ENCODE results near the gene AGBL3. TPM values are rescaled to one million over a fixed set of nuclear protein-coding genes. Genes with fewer than 3 reads are reported as not detected.

The AGBL3 gene
- total RNA-seq: 0.46 and 1.0 TPM in 2 replicates

GRCh38 chr7:134986363-134987251 is at the start of gene AGBL3:
TSS of gene AGBL3 (plus strand) at chr7:134986508. CDS start at chr7:134987934, 1,426 bp downstream.

DNA sequence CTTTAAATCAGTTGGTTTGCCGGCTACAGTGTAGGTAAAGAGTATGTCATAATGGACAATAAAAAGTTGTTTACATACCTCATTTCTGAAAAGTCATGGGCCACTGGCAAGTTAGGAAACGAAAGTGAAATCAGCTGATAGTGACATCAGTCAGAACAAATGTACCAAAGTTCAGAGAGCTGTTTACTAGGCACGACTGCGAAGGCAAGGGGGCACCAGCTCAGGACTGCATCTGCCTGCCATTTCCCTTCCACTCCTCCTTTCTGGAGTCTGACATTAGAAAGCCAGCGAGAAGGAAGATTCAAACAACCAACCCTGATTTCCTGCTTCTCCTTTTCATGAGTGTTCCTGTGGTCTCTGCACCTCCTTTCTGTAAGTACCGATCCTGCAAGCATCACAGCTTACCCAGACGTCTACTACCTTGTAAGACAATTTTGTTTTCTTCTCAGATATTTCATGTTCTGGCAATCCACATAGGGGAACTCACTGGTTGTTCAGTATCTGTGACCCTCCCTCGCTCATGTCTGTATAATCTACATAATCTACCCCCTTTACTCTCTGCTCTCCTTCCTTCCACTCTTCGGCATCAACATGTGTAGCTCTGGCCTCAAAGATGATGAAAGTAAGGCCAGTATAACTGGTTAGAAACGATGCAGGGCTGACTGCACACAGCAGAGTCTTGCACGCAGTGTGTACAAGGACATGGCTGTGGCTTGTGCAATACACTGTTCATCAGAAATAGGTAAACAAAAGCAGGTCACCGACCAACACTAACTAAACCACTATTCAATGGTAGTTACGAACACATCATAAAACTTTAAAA is 161.8 kb downstream of the AGBL3 start, which contains the start of gene TMEM140:
TSS of gene TMEM140 (plus strand) at position 174 of the 823 bp plus-strand sequence. CDS start 16,370 bp downstream, outside the sequence.

GRCh38 chr7:135170274-135170997 is 184.1 kb downstream of the AGBL3 start, which contains the start of gene CYREN:
TSS of gene CYREN (minus strand) at chr7:135170707. CDS start at chr7:135168922, 1,785 bp downstream.

Other genes starting within 250 kb of the AGBL3 start
- gene CALD1, start 206.9 kb upstream of the AGBL3 start, total RNA-seq: 110 TPM in 2 replicates
- gene TMEM140, start 161.6 kb downstream of the AGBL3 start, total RNA-seq: not detected in 2 replicates
- 36.9 and 56.5 TPM in 2 replicates for gene CYREN, start 184.2 kb downstream of the AGBL3 start, total RNA-seq
- gene WDR91, start 225.0 kb downstream of the AGBL3 start, total RNA-seq: 10.7 and 18.5 TPM in 2 replicates
- not detected in 2 replicates for gene STRA8, start 247.3 kb downstream of the AGBL3 start, total RNA-seq

All from hair follicular keratinocyte (primary cell).